Liver (tissue), 9 donors: ENCODE measurements around the gene ATF7. TPM values are rescaled to one million over a fixed set of nuclear protein-coding genes. Genes with fewer than 3 reads are reported as not detected.
"Not testable (repeated sequence)": the region's sequence is repeated elsewhere in the genome, so short reads cannot be mapped to it uniquely, and the experiment has no call there.

Experiments
- DNase-seq: peaks from one replicate; pipeline ENCODE4 v3.0.0-alpha.2; 2017; ENCODE audit warnings: low spot score
- H3K27ac ChIP-seq, 2 donors: one replicate each; pipeline ENCODE4 v1.7.0; 2013; ENCODE audit warnings: inconsistent platforms in 2 of 2, low read length in 2 of 2, control low read depth in 1 of 2, low read depth in 1 of 2, mild to moderate bottlenecking in 1 of 2
- H3K27me3 ChIP-seq, 4 donors: one replicate each; pipeline versions ENCODE4 v1.6.1 to v1.7.0; 2013; ENCODE audit warnings: low read length in 3 of 4, inconsistent platforms in 1 of 4, mild to moderate bottlenecking in 1 of 4, moderate library complexity in 1 of 4; ENCODE audit not compliant: control insufficient read depth in 4 of 4, insufficient read depth in 4 of 4
- H3K36me3 ChIP-seq, 4 donors: one replicate each; pipeline versions ENCODE4 v1.6.1 to v1.7.0; 2013; ENCODE audit warnings: low read length in 3 of 4, mild to moderate bottlenecking in 3 of 4, low read depth in 1 of 4, moderate library complexity in 1 of 4; ENCODE audit not compliant: control insufficient read depth in 4 of 4, insufficient read depth in 3 of 4
- H3K4me1 ChIP-seq, 4 donors: one replicate each; pipeline versions ENCODE4 v1.6.1 to v1.7.0; 2013; ENCODE audit warnings: low read length in 3 of 4, mild to moderate bottlenecking in 3 of 4, moderate library complexity in 1 of 4; ENCODE audit not compliant: control insufficient read depth in 4 of 4, insufficient read depth in 4 of 4
- H3K4me3 ChIP-seq, 3 donors: one replicate each; pipeline versions ENCODE4 v1.6.1 to v1.7.0; 2013; ENCODE audit warnings: low read length in 3 of 3, control low read depth in 1 of 3, low read depth in 1 of 3, mild to moderate bottlenecking in 1 of 3
- H3K9ac ChIP-seq, 2 donors: one replicate each; pipeline ENCODE4 v1.7.0; 2013; ENCODE audit warnings: low read length in 2 of 2, mild to moderate bottlenecking in 2 of 2, moderate library complexity in 2 of 2, control low read depth in 1 of 2, low read depth in 1 of 2
- H3K9me3 ChIP-seq, 4 donors: one replicate each; pipeline versions ENCODE4 v1.6.1 to v1.7.0; 2013; ENCODE audit warnings: low read length in 3 of 4; ENCODE audit not compliant: control insufficient read depth in 4 of 4
- ATF3 ChIP-seq: IDR thresholded peaks from 2 replicates; pipeline ENCODE4 v1.6.1; 2016; ENCODE audit warnings: antibody characterized with exemption
- CTCF ChIP-seq: fragments of 150-350 bp; IDR thresholded peaks from 2 replicates; pipeline ENCODE4 v1.5.1; 2017; ENCODE audit warnings: improper control_type of control experiment, low read depth, low read length; ENCODE audit not compliant: missing input control
- EGR1 ChIP-seq, 2 donors: IDR thresholded peaks; 2 replicates each; pipeline ENCODE4 v1.6.1; 2016 to 2018; ENCODE audit warnings: antibody characterized with exemption in 2 of 2, low read depth in 2 of 2
- FOXA1 ChIP-seq: IDR thresholded peaks from 2 replicates; pipeline ENCODE4 v1.6.1; 2016; ENCODE audit warnings: antibody characterized with exemption
- FOXA2 ChIP-seq: IDR thresholded peaks from 2 replicates; pipeline ENCODE4 v1.6.1; 2016; ENCODE audit warnings: antibody characterized with exemption
- GABPA ChIP-seq, 2 donors: IDR thresholded peaks in 1 of 2; conservative IDR thresholded peaks in 1 of 2; 2 replicates each; pipeline ENCODE4 v1.6.1; 2016; ENCODE audit warnings: antibody characterized with exemption in 2 of 2, mild to moderate bottlenecking in 1 of 2, moderate library complexity in 1 of 2
- HNF4A ChIP-seq, 2 donors: conservative IDR thresholded peaks; 2 replicates each; pipeline ENCODE4 v1.6.1; 2016; ENCODE audit warnings: antibody characterized with exemption in 2 of 2, mild to moderate bottlenecking in 2 of 2
- HNF4G ChIP-seq: IDR thresholded peaks from 2 replicates; pipeline ENCODE4 v1.6.1; 2016; ENCODE audit warnings: antibody characterized with exemption
- JUND ChIP-seq, 2 donors: IDR thresholded peaks; 2 replicates each; pipeline ENCODE4 v1.6.1; 2016; ENCODE audit warnings: antibody characterized with exemption in 2 of 2
- MAX ChIP-seq: IDR thresholded peaks from 2 replicates; pipeline ENCODE4 v1.6.1; 2016; ENCODE audit warnings: antibody characterized with exemption
- RAD21 ChIP-seq, 2 donors: IDR thresholded peaks; 2 replicates each; pipeline ENCODE4 v1.6.1; 2016; ENCODE audit warnings: antibody characterized with exemption in 2 of 2, mild to moderate bottlenecking in 2 of 2
- REST ChIP-seq: IDR thresholded peaks from 2 replicates; pipeline ENCODE4 v1.6.1; 2016; ENCODE audit warnings: antibody characterized with exemption, mild to moderate bottlenecking
- RXRA ChIP-seq, 2 donors: IDR thresholded peaks; 2 replicates each; pipeline ENCODE4 v1.6.1; 2017 to 2018; ENCODE audit warnings: antibody characterized with exemption in 2 of 2, mild to moderate bottlenecking in 1 of 2
- SP1 ChIP-seq: IDR thresholded peaks from 2 replicates; pipeline ENCODE4 v1.6.1; 2018; ENCODE audit warnings: antibody characterized with exemption, mild to moderate bottlenecking
- TAF1 ChIP-seq: conservative IDR thresholded peaks from 2 replicates; pipeline ENCODE4 v1.6.1; 2016; ENCODE audit warnings: antibody characterized with exemption, mild to moderate bottlenecking
- YY1 ChIP-seq: IDR thresholded peaks from 2 replicates; pipeline ENCODE4 v1.6.1; 2016; ENCODE audit warnings: antibody characterized with exemption, mild to moderate bottlenecking
- WGBS: extraction: QIAGEN DNeasy Blood & Tissue Kit; methylation state at CpG from one replicate; pipeline ENCODE4 v1.1.7; 2013; 5-methylcytosine and 5-hydroxymethylcytosine counted together
- polyA plus RNA-seq, 2 donors: library from polyadenylated mRNA; stranded (reverse) in 1 of 2; unstranded in 1 of 2; fragments of 200-250 nt in 1 of 2; fragments of >200 nt in 1 of 2; fragmentation: Nextera tagmentation in 1 of 2; extraction: Ambion mirVana in 1 of 2; gene quantifications; one replicate each; pipeline versions ENCODE4 v1.2.1 to v1.2.3, GENCODE V29; 2013 to 2015
- total RNA-seq, 2 donors: library from RNA; depleted of rRNA; stranded (reverse); fragments of >200 nt; gene quantifications; one replicate each; pipeline ENCODE4 v1.2.3, GENCODE V29; 2014
- donor health status: healthy.
- donor health status: healthy.
- donor health status: healthy.
- donor health status: healthy.
- donor health status: healthy.

The ATF7 gene
- total and polyA plus RNA-seq, 4 donors = 5.3 to 14.5 (median 9.9) TPM

GRCh38 chr12:53611304-53611703 lies 14.9 kb downstream of the ATF7 start:
- Histone ChIP-seq H3K27me3 (no peaks in the 10 kb centered on the region), H3K36me3 (peaks cover 0 to 5% (median 3%) of the 10 kb centered on the region in 4 donors), H3K9me3 (no peaks in the 10 kb centered on the region), H3K4me1 (no peaks in the 10 kb centered on the region), H3K27ac (no peak overlapping the region), H3K9ac (no peak overlapping the region), H3K4me3 (no peak overlapping the region)
- WGBS = 97% methylated on average over 8 of the region's 8 CpGs
- no peak for TF ChIP-seq FOXA1
- TF ChIP-seq REST = no peak
- no peak for TF ChIP-seq MAX
- no peak for TF ChIP-seq FOXA2
- TF ChIP-seq SP1 = no peak
- TF ChIP-seq YY1 = no peak
- no peak for TF ChIP-seq JUND (IDR thresholded peaks at IDR 0.05)
- no peak for TF ChIP-seq RAD21 (IDR thresholded peaks at IDR 0.05)
- TF ChIP-seq RXRA (IDR thresholded peaks at IDR 0.05) = no peak
- no peak for TF ChIP-seq CTCF
- TF ChIP-seq GABPA (IDR thresholded peaks at IDR 0.05 in 1 of 2, conservative IDR thresholded peaks at IDR 0.05 in 1 of 2) = no peak
- no peak for DNase-seq

GRCh38 chr12:53606688-53607087 lies 19.5 kb downstream of the ATF7 start:
- WGBS = 95% methylated on average over 3 of the region's 5 CpGs
- not testable (repeated sequence) for DNase-seq, H3K9me3 ChIP-seq, H3K36me3 ChIP-seq, H3K27ac ChIP-seq, H3K9ac ChIP-seq, H3K27me3 ChIP-seq, H3K4me3 ChIP-seq, H3K4me1 ChIP-seq

- H3K9me3 ChIP-seq = no peaks in the 10 kb centered on the region
- peaks cover 0 to 2% (median 0%) of the 10 kb centered on the region in 4 donors for H3K4me1 ChIP-seq
- DNase-seq = no peak
- no peaks in the 10 kb centered on the region for H3K27me3 ChIP-seq
- TF ChIP-seq TAF1 (no peak), YY1 (no peak), HNF4A (conservative IDR thresholded peaks at IDR 0.05) (no peak), HNF4G (no peak), REST (no peak), RXRA (IDR thresholded peaks at IDR 0.05) (no peak), FOXA2 (no peak), SP1 (no peak), ATF3 (no peak), EGR1 (IDR thresholded peaks at IDR 0.05; ENCODE audit: low read depth in 2 of 2) (no peak), GABPA (IDR thresholded peaks at IDR 0.05 in 1 of 2, conservative IDR thresholded peaks at IDR 0.05 in 1 of 2) (no peak), JUND (IDR thresholded peaks at IDR 0.05) (no peak), MAX (no peak)
- H3K36me3 ChIP-seq = peaks cover 0 to 11% (median 1%) of the 10 kb centered on the region in 4 donors
- no peak overlapping the region for H3K4me3 ChIP-seq
- H3K27ac ChIP-seq = no peak overlapping the region
- H3K9ac ChIP-seq = no peak overlapping the region
Measured at GRCh38 chr12:53604581-53604980, 21.6 kb downstream of the ATF7 start.
